MM.1S (cell line): ENCODE measurements around the gene CAPN8.

ENCODE experiments used
- DNase-seq: peaks from one replicate; pipeline ENCODE4 v3.0.0-alpha.2; 2015
- H2AFZ ChIP-seq: fragments of 300-600 bp; sonication (generic); 2 replicates; pipeline ENCODE4 v1.6.0; 2016; ENCODE audit warnings: antibody characterized with exemption, low read length
- H3F3A ChIP-seq: fragments of 300-600 bp; sonication (generic); 2 replicates; pipeline ENCODE4 v1.6.1; 2016; ENCODE audit warnings: mild to moderate bottlenecking, antibody characterized with exemption, low read length, moderate library complexity, mixed read lengths; ENCODE audit not compliant: insufficient read depth
- H3K27ac ChIP-seq: fragments of 300-600 bp; sonication (generic); 2 replicates; pipeline ENCODE4 v1.5.1; 2016; ENCODE audit warnings: mild to moderate bottlenecking, low read length
- H3K27me3 ChIP-seq: fragments of 300-600 bp; sonication (generic); replicated peaks from 2 replicates; pipeline ENCODE4 v1.6.0; 2016; ENCODE audit warnings: low read length; ENCODE audit not compliant: insufficient read depth
- H3K36me3 ChIP-seq: fragments of 300-600 bp; sonication (generic); replicated peaks from 2 replicates; pipeline ENCODE4 v1.6.1; 2016; ENCODE audit warnings: mild to moderate bottlenecking, low read length, mixed read lengths; ENCODE audit not compliant: insufficient read depth
- H3K4me1 ChIP-seq: fragments of 300-600 bp; sonication (generic); 2 replicates; pipeline ENCODE4 v1.6.1; 2016; ENCODE audit warnings: low read length, mixed read lengths
- H3K4me2 ChIP-seq: fragments of 300-600 bp; sonication (generic); 2 replicates; pipeline ENCODE4 v1.6.0; 2016; ENCODE audit warnings: low read depth, low read length
- H3K4me3 ChIP-seq: fragments of 300-600 bp; sonication (generic); 2 replicates; pipeline ENCODE4 v1.5.1; 2016; ENCODE audit warnings: low read length, mixed read lengths
- H3K79me2 ChIP-seq: fragments of 300-600 bp; sonication (generic); 2 replicates; pipeline ENCODE4 v1.6.1; 2016; ENCODE audit warnings: mixed run types, low read length, mixed read lengths
- H3K9ac ChIP-seq: fragments of 300-600 bp; sonication (generic); 2 replicates; pipeline ENCODE4 v1.6.1; 2016; ENCODE audit warnings: low read length, mixed read lengths
- H3K9me2 ChIP-seq: fragments of 300-600 bp; sonication (generic); replicated peaks from 2 replicates; pipeline ENCODE4 v1.6.1; 2016; ENCODE audit warnings: mild to moderate bottlenecking, low read length, mixed read lengths; ENCODE audit not compliant: insufficient read depth
- H3K9me3 ChIP-seq: fragments of 300-600 bp; sonication (generic); replicated peaks from 2 replicates; pipeline ENCODE4 v1.6.1; 2016; ENCODE audit warnings: mild to moderate bottlenecking, low read length, mixed read lengths; ENCODE audit not compliant: insufficient read depth
- H4K20me1 ChIP-seq: fragments of 300-600 bp; sonication (generic); 2 replicates; pipeline ENCODE4 v1.6.1; 2016; ENCODE audit warnings: mild to moderate bottlenecking, low read length, moderate library complexity, mixed read lengths; ENCODE audit not compliant: insufficient read depth
- EZH2 ChIP-seq: fragments of 300-600 bp; sonication (generic); optimal IDR thresholded peaks from 2 replicates; pipeline ENCODE3; 2017; ENCODE audit warnings: low read depth, mild to moderate bottlenecking, antibody characterized with exemption, low read length, mixed read lengths
- EZH2phosphoT487 ChIP-seq: fragments of 300-600 bp; sonication (generic); IDR thresholded peaks from 2 replicates; pipeline ENCODE4 v1.6.1; 2018; ENCODE audit warnings: antibody characterized with exemption, low read length
- TF ChIP-seq, protein P1 (sequence below): fragments of 300-600 bp; sonication (generic); IDR thresholded peaks from 2 replicates; pipeline ENCODE4 v1.5.1; 2016; ENCODE audit warnings: antibody characterized with exemption, low read length, mixed read lengths

CAPN8 gene

DNA sequence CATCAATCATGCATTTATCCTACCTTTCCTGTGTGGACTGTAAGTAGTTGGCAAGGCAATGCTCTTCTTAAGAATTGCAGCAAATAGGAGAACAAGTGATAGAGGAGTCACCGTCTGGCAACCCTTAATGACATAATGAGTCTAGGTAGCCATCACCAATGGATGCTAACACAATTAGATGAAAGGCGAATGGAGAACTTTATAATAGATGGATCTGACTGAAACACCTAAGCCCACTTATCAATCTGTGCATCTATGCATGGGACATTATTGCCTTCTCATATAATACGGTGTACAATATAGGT lies 18.9 kb upstream of the CAPN8 start:
- Histone ChIP-seq H3K4me2 (no peak overlapping the region), H3K9me2 (no peaks in the 10 kb centered on the region), H3K9me3 (no peaks in the 10 kb centered on the region), H3K36me3 (no peaks in the 10 kb centered on the region), H3F3A (no peaks in the 10 kb centered on the region), H3K27me3 (no peaks in the 10 kb centered on the region), H3K4me1 (no peaks in the 10 kb centered on the region), H3K79me2 (no peaks in the 10 kb centered on the region), H3K27ac (no peak overlapping the region), H4K20me1 (no peaks in the 10 kb centered on the region), H3K9ac (no peak overlapping the region), H2AFZ (no peak overlapping the region), H3K4me3 (no peak overlapping the region)
- TF ChIP-seq EZH2phosphoT487: no peak
- TF ChIP-seq, protein P1, sequence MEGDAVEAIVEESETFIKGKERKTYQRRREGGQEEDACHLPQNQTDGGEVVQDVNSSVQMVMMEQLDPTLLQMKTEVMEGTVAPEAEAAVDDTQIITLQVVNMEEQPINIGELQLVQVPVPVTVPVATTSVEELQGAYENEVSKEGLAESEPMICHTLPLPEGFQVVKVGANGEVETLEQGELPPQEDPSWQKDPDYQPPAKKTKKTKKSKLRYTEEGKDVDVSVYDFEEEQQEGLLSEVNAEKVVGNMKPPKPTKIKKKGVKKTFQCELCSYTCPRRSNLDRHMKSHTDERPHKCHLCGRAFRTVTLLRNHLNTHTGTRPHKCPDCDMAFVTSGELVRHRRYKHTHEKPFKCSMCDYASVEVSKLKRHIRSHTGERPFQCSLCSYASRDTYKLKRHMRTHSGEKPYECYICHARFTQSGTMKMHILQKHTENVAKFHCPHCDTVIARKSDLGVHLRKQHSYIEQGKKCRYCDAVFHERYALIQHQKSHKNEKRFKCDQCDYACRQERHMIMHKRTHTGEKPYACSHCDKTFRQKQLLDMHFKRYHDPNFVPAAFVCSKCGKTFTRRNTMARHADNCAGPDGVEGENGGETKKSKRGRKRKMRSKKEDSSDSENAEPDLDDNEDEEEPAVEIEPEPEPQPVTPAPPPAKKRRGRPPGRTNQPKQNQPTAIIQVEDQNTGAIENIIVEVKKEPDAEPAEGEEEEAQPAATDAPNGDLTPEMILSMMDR: no peak
- no peak for TF ChIP-seq EZH2
- DNase-seq: no peak

DNA sequence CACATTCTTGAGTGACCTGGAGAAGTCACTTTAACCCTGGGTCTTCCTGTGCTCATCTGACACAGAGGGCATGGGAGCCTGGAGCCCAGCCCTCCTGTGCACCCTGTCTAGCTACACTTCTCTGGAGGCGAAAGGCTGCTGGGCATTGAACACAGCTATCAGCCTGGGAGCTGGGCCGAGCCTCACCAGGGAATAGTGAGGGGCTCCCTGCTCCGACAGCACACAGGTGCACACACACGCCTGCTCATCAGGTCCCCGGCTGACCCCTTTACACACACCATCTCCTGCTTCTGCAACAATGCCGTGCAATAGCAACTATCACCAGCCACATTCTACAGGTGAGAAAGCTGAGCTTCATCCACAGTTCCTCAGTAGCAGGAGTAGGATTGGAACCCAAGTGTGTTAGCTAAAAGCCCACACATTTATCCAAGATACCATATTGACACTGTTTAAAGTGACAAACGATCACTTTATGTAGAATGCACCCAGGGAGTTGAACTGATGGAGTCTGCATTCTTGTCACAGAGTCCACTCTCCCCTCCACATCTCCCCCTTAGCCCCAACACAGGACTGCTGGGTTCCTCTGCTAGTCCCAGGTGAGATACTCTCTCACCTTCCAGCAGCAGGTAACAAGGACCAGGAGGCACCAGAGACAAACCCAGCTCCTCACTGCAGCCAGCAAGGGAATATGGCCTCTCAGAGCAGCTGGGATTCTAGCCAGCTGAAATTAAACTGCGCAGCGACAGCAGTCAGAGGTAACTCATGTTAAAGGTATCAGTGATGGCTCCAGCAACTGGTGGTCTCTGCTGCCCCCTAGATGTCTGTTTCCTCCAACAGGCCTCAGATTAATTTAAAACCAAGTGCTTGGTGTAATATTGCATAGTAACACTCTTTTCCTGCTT lies 18.3 kb upstream of the CAPN8 start:
- Histone ChIP-seq H2AFZ (no peak overlapping the region), H3K27ac (no peak overlapping the region), H3K4me3 (no peak overlapping the region), H3K79me2 (no peaks in the 10 kb centered on the region), H3K9me2 (no peaks in the 10 kb centered on the region), H3F3A (no peaks in the 10 kb centered on the region), H3K9me3 (no peaks in the 10 kb centered on the region), H3K4me2 (no peak overlapping the region), H3K36me3 (no peaks in the 10 kb centered on the region), H3K27me3 (no peaks in the 10 kb centered on the region), H3K4me1 (no peaks in the 10 kb centered on the region), H4K20me1 (no peaks in the 10 kb centered on the region), H3K9ac (no peak overlapping the region)
- peak; percentile 44 for DNase-seq
- no peak for TF ChIP-seq EZH2
- no peak for TF ChIP-seq EZH2phosphoT487
- TF ChIP-seq, protein P1: peak; percentile 69

- no peak for DNase-seq
- H3K4me1 ChIP-seq: no peaks in the 10 kb centered on the region
- H4K20me1 ChIP-seq: no peaks in the 10 kb centered on the region
- no peaks in the 10 kb centered on the region for H3K9me3 ChIP-seq
- H3F3A ChIP-seq: no peaks in the 10 kb centered on the region
- no peaks in the 10 kb centered on the region for H3K27me3 ChIP-seq
- no peak overlapping the region for H3K27ac ChIP-seq
- H3K36me3 ChIP-seq: no peaks in the 10 kb centered on the region
- TF ChIP-seq EZH2: no peak
- no peak for TF ChIP-seq EZH2phosphoT487
- TF ChIP-seq, protein P1: no peak
- no peak overlapping the region for H3K4me2 ChIP-seq
- no peak overlapping the region for H3K4me3 ChIP-seq
- no peak overlapping the region for H3K9ac ChIP-seq
- H3K79me2 ChIP-seq: no peaks in the 10 kb centered on the region
- H2AFZ ChIP-seq: no peak overlapping the region
- no peaks in the 10 kb centered on the region for H3K9me2 ChIP-seq
Observed at GRCh38 chr1:223682502-223682901, 17.0 kb upstream of the CAPN8 start.
